ENCODE data around the gene CDHR5. TPM values are rescaled to one million over a fixed set of nuclear protein-coding genes. Genes with fewer than 3 reads are reported as not detected.
A peak's percentile ranks its signal among the peaks of the same experiment; 100 is the strongest.

Gene CDHR5
- polyA plus RNA-seq, 1 experiment: not detected

DNA sequence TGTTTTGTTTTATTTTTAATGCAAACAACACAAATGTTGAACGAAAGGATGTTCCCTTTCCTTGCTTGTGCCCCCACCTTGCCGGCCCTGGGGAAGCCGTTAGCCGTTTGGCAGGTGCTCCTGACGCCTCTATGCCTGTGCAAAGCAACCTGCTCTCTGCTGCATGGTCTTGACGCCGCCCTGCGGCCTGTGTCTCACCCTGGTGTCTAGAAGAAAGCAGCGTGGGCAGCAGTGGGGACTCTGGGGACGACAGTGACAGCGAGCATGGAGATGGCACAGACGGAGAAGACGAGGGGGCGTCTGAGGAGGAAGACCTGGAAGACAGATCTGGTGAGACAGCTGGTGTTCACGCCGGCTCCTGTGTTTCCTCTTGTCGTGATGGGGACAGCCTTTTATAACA, 43.0 kb downstream of the CDHR5 start:
- TF ChIP-seq, protein P1, sequence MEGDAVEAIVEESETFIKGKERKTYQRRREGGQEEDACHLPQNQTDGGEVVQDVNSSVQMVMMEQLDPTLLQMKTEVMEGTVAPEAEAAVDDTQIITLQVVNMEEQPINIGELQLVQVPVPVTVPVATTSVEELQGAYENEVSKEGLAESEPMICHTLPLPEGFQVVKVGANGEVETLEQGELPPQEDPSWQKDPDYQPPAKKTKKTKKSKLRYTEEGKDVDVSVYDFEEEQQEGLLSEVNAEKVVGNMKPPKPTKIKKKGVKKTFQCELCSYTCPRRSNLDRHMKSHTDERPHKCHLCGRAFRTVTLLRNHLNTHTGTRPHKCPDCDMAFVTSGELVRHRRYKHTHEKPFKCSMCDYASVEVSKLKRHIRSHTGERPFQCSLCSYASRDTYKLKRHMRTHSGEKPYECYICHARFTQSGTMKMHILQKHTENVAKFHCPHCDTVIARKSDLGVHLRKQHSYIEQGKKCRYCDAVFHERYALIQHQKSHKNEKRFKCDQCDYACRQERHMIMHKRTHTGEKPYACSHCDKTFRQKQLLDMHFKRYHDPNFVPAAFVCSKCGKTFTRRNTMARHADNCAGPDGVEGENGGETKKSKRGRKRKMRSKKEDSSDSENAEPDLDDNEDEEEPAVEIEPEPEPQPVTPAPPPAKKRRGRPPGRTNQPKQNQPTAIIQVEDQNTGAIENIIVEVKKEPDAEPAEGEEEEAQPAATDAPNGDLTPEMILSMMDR (IDR thresholded peaks at IDR 0.05; ENCODE audit: insufficient read depth, low read depth, low read length): no peak
- ChIA-PET CTCF (no interaction called here), POLR2A (no interaction called here)
- DNase-seq (ENCODE audit: low read depth): no peak
- no peaks in the 10 kb centered on the region for H3K27me3 ChIP-seq (ENCODE audit: control insufficient read depth, insufficient read depth, low read length)
- peaks cover 16% of the 10 kb centered on the region for H3K36me3 ChIP-seq (ENCODE audit: control insufficient read depth, insufficient read depth, low read length)
- H3K4me3 ChIP-seq (ENCODE audit: low read depth, low read length): no peak overlapping the region

DNA sequence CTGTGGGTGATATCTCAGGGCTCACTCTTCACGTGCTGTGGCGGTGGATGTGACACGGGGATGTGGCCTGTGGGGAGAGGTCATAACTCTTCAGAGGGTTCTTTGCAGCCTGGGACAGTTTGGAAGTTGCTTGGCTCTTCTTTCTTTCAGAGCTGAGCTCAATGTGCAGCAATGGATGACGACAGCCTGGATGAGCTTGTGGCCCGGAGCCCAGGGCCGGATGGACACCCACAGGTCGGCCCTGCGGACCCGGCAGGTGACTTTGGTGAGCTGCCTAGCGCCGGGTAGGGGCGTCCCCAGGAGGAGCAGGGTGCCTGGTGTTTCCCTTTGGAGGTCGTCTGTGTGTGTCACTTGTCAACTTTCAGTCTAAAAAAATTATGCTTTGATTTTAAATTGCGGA, 43.4 kb downstream of the CDHR5 start:
- POLR2A ChIA-PET: no interaction called here
- no peak for DNase-seq (ENCODE audit: low read depth)

DNA sequence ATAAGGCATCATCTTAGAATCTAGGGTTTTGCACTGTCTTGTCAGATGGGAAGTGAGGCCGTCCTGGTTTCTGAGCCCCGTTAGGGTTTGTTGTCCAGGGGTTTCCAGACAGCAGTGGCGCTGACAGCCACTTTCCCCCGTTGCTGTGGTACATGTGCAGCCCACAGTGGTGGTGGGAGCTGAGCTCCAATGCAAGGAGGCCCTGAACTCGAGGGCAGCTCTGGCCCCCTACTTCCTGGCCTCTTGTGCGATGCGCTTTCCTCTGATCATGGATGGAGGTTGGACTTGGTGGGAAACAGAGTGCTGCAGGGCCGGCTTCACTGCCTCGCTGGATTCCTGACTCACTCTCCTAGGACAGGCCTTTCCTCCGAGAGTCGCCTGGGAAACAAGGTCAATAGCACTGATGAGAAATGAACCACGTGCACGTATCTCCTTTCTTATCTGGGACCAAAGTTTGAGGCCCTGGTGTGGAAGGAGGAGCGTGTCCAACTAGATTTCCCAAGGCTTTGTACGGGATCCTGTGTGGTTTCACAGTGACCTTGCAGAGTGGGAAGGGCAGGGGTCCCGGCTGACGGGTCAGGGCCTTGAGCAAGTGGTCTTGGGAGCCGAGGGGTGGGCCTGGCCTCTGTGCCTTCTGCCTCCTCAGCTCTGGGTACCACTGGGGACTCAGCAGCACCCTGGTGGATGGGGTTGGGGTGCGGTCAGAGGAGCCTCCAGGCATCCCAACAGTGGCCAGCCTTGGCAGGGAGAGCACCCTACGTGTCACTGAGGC, 44.7 kb downstream of the CDHR5 start:
- CTCF ChIA-PET: no interaction called here
- Histone ChIP-seq H3K36me3 (ENCODE audit: control insufficient read depth, insufficient read depth, low read length) (peaks cover 15% of the 10 kb centered on the region), H3K27me3 (ENCODE audit: control insufficient read depth, insufficient read depth, low read length) (no peaks in the 10 kb centered on the region), H3K4me3 (ENCODE audit: low read depth, low read length) (no peak overlapping the region)
- TF ChIP-seq, protein P1 (IDR thresholded peaks at IDR 0.05; ENCODE audit: insufficient read depth, low read depth, low read length): no peak
- POLR2A ChIA-PET: no interaction called here
- no peak for DNase-seq (ENCODE audit: low read depth)

More for the DNA sequence above, 43.4 kb downstream of the CDHR5 start:
- CTCF ChIA-PET: no interaction called here
- TF ChIP-seq, protein P1 (IDR thresholded peaks at IDR 0.05; ENCODE audit: insufficient read depth, low read depth, low read length): no peak
- H3K27me3 ChIP-seq (ENCODE audit: control insufficient read depth, insufficient read depth, low read length): no peaks in the 10 kb centered on the region
- H3K36me3 ChIP-seq (ENCODE audit: control insufficient read depth, insufficient read depth, low read length): peaks cover 15% of the 10 kb centered on the region
- no peak overlapping the region for H3K4me3 ChIP-seq (ENCODE audit: low read depth, low read length)

DNA sequence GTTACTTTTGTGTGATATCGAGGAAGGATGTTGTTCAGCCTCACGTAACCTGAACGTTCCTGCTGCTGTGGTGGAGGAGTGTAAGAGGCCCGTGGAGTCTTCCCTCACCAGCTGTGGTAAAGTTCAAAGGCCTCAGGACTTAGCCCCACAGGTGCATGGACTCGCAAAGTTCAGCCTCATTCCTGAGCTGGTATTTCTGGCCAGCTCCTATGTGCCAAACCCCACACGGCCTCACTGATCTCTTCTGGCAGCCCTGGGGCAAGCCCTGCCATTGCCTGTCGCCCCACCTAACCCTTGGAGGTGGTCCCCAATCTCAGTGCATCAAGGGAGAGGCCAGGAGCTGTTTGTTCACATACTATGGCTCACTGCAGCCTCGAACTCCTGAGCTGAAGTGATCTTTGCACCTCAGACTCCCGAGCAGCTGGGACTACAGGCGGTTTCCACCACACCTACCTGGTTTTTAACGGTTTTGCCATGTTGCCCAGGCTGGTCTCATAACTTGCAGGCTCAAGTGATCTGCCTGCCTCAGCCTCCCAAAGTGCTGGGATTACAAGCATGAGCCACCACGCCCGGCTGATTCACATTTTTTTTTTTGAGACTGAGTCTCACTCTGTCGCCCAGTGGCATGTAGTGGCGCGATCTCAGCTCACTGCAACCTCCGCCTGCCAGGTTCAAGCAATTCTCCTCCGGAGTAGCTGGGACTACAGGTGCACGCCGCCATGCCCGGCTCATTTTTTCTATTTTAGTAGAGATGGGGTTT, 46.3 kb downstream of the CDHR5 start:
- H3K27me3 ChIP-seq (ENCODE audit: control insufficient read depth, insufficient read depth, low read length): no peaks in the 10 kb centered on the region
- no peak overlapping the region; the same call in 1 of the 2 replicates for H3K4me3 ChIP-seq (ENCODE audit: low read depth, low read length)
- no peak for DNase-seq (ENCODE audit: low read depth)
- CTCF ChIA-PET: no interaction called here
- TF ChIP-seq, protein P1 (IDR thresholded peaks at IDR 0.05; ENCODE audit: insufficient read depth, low read depth, low read length): no peak
- POLR2A ChIA-PET: no interaction called here
- H3K36me3 ChIP-seq (ENCODE audit: control insufficient read depth, insufficient read depth, low read length): peaks cover 8% of the 10 kb centered on the region

DNA sequence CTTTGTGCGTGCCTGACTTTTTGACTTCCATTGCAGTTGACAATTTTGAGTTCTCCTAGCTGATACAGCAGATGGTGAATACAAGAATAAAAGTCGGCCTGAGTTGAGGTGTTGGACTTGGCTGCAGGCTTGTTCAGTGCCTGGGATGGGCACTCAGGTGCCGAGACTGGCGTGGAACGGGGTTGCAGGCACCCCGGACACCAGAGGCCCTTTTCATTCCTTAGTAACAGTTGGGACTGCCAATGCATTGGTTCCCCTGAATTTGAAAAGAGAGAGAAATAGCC, 47.2 kb downstream of the CDHR5 start:
- H3K36me3 ChIP-seq (ENCODE audit: control insufficient read depth, insufficient read depth, low read length): peaks cover 7% of the 10 kb centered on the region
- H3K4me3 ChIP-seq (ENCODE audit: low read depth, low read length): peak overlapping the region; percentile 99
- ChIA-PET POLR2A (no interaction called here), CTCF (interaction anchor here (0.9 kb wide), 1 partner anchor 23 kb away, joined by 3 read pairs; no protein-coding TSS in a partner anchor)
- no peak for DNase-seq (ENCODE audit: low read depth)
- H3K27me3 ChIP-seq (ENCODE audit: control insufficient read depth, insufficient read depth, low read length): no peaks in the 10 kb centered on the region
- TF ChIP-seq, protein P1 (IDR thresholded peaks at IDR 0.05; ENCODE audit: insufficient read depth, low read depth, low read length): no peak
